ENCODE measurements around the gene ABHD4.
"Not testable (repeated sequence)": the region's sequence is repeated elsewhere in the genome, so short reads cannot be mapped to it uniquely, and the experiment has no call there.

ABHD4 gene

DNA sequence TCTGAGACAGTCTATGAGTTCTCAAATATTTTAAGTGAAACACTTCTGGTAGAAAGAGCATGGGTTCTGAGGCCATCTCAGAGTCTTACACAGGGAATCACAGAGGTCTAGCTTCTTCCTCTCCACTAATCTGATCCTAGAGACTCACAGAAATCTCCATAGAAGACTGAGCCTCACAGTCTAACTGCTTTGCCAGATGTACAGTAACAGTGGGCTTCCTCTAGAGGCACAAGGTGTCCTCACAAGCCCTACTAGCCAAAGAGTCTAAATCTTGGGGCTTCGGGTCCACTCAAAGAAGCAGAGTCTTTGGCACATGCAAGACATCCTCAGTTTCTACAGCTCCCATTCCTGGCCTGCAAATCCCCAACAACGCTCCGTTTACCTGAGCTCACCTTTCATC, 32.0 kb downstream of the ABHD4 start:
- no peak for DNase-seq

DNA sequence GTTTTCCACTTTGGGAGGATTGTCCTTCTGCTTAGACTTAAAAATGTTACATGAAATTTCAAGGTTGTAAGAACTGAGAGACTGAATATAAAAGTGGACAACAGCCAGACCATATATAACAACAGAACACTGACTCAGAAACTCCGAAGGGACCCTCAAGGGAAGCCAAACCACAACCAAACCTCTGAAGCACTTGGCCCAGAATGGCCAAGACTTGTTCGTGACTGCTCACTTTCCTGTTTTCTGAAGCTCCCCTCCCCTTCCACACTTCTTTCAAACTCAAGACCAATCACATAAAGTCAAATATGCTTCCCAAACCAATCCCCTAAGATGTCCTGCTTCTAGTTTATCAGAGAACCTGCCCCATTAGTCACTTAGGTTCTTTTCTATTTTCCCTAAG, 32.4 kb downstream of the ABHD4 start:
- DNase-seq, result no peak

GRCh38 chr14:22634233-22634900, 36.3 kb downstream of the ABHD4 start:
- no peak for DNase-seq

- DNase-seq, result not testable (repeated sequence)
Measured at GRCh38 chr14:22635980-22636379, 37.9 kb downstream of the ABHD4 start.

DNA sequence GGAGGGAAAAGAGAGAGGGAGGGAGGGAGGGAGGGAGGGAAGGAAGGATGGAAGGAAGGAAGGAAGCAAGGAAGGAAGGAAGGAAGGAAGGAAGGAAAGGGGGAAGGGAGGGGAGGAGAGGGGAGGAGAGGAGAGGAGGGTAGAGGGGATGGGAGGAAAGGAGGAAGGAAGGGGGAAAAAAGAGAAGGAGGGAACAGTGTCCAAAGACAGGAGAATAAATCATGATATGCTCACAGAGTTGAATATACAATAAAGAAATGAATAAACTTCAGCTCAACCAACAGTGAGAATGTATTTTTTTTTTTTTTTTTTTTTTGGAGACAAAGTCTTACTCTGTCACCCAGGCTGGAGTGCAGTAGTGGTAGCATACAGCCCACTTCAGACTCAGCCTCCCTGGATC, 42.1 kb downstream of the ABHD4 start:
- no peak for DNase-seq

DNA sequence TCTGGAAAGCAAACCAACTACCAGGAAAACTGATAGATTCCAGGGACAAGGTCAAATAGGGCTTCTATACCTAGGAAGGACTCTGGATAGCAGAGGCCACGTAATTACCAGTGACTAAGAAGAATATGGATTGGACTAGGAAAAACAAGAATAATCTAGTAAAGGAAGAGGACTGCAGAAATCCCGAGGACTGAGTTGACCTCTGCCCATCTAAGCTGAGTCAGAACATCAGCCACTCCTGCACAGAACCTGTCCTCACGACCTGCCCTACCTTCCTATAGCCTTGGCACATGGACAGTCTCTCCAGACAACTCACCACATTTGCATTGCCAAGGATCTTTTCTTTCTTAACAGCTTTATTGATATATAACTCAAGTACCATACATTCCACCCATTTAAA, 43.7 kb downstream of the ABHD4 start:
- no peak for DNase-seq

- DNase-seq, result no peak
Measured at GRCh38 chr14:22644305-22644635, 46.2 kb downstream of the ABHD4 start, which contains the start of gene OR6J1. TSS of gene OR6J1 (minus strand) at chr14:22644352. CDS start at chr14:22634811, 9,541 bp downstream.

DNA sequence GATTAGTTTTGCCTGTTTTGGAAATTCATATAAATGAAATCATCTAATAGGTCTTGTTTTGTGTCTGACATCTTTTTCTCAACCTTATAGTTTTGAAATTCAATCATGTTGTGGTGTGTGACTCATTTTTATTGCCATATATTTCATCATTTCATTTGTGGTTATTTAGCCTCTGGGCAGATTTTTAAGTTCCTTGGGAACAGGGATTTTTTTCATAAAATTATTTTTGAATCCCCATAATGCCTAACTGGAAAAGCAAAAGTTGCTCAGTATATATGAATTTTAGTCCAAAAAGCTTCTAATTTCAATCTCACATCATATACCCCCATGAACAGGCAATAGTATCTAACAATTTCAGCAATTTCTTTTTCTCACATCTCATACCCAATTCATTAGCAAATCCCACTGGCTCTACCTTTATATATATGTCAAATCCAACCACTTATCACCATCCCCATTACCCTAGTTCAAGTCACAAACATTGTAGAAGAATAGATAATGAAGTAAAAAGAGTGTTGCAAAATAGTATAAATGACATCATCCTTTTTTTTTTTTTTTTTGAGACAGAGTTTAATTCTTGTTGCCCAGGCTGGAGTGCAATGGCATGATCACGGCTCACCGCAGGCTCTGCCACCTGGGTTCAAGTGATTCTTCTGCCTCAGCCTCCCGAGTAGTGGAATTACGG, 48.6 kb downstream of the ABHD4 start:
- DNase-seq, result peak; percentile 58

DNA sequence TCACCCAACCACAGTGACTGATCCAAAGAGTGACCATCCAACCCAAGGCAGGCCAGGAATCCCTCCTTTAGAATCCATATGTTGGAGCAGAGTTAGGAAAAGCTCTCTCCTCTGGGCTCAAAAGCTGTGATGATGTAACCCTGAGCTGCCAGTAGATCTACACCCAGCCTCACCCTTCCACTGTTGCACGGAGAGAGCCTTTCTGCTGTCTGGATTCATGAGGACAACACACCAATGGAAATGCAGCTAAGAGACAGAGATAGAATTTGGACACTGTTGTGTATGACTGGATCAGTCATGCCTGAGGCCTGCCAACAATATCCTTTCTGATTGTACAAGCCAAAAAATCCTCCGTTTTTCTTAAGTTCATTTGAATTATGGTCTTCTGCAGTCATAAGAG, 50.4 kb downstream of the ABHD4 start:
- DNase-seq, result no peak

DNA sequence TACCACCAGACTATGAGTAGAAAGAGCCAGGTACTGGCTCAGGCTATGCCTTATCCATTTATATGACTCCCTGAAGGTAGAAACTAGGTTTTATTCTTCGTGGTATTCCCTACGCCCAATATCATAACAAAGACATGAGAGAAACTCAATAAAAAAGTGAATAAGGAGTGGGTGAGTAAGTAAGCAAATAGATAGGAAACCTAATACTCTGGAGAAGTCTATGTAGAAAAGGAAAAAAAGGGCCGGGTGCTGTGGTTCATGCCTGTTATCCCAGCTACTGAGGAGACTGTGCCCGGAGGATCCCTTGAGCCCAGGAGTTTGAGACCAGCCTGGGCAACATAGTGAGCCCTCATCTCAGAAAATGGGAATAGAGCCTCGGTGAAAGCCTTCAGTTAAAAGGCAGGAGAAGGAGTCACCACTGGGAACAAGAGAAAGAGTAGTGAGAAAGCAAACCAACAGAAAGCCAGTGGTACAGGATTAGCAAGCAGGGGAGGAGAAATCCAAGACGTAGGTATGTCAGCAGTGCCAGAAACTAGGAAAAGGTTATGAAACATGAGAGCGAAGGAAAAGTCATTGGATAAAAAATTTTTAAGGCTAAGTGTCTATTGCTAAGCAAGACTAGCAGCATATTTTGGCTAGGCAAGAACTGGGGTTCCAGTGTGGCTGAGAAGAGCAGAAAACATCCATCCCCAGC, 52.1 kb downstream of the ABHD4 start:
- no peak for DNase-seq

DNA sequence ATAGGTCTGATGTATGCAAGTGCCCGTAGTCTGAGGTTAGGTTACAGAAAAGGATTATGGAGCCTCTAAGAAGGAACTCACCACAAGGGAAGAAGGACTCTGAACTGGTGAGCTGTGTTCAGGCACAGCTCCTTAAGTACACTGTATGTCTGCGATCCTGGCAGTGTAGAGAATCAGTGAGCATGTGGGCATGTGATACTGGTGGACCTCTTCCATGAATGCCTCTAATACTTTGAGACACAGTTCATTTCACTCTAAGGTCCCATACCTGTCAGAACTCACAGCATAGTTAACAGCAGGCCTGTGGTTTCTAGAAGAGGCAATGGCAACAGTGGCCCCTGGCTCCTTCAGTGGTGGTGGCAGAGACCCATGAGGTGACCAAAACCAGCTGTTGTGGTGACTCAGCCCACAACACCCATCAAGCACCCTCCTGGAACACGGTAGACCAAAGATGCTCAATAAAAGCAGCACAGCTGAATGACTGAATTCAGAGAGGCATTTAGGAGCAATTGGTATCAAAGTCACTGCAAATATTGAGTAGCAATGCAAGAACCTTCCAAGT, 52.9 kb downstream of the ABHD4 start:
- DNase-seq, result peak; percentile 90

GRCh38 chr14:22651586-22651985, 53.5 kb downstream of the ABHD4 start:
- DNase-seq, result no peak

- DNase-seq, result peak; percentile 55
Measured at GRCh38 chr14:22653012-22653621, 55.0 kb downstream of the ABHD4 start.

DNA sequence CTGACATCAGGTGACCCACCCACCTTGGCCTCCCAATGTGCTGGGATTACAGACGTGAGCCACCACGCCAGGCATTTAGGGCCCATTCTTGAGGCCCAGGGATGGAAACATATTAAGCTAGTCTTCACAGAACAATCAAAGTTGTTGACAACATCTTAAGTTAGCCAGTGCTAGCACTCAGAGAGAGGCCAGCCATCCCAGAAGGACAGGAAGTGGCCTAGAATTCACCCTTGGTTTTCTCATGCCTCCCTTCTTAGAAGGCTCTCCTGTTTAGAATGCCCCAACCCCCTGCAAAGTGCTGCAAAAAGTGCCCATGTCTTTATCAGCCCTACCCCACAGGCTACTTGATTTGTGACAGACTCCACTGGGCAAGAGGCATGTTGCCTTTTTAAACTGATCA, 58.1 kb downstream of the ABHD4 start:
- no peak for DNase-seq

DNA sequence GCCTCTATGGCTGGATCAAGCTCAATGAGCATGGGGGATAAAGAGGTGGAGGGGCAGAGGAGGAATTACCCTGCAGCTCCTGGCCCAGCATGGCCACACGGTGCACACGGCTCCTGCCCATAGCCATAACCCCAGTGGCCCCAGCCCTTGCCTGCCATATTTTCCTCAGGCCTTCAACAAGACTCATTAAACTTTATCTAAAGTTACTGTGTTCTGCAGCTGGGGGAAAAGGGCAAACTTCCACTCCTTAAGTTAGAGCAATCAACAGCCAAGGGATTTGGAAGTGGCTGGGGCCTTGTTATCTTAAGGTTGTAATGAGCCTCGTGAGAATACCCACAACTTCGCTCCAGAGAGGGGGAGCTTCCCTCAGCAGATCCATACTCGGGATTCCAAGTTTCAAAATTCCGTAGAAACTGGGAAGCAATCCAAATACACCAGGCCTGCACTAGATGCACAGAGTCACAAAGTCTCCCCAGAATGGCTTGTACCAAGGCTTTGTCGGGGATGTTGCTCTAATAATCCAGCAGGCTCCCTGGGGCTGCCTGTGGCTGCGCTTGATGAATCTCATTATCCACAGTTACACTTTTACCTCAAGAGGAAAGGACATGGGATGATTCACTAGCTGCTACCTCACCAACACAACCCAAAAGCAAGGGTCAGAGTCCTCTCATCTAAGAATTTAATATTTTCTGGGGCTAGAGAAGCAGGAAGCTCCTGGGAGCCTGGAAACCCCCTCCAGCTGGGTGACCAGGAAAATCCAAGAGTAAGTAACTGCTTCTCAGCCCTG, 59.0 kb downstream of the ABHD4 start:
- DNase-seq, result no peak

GRCh38 chr14:22657861-22658260, 59.8 kb downstream of the ABHD4 start:
- peak; percentile 33 for DNase-seq

DNA sequence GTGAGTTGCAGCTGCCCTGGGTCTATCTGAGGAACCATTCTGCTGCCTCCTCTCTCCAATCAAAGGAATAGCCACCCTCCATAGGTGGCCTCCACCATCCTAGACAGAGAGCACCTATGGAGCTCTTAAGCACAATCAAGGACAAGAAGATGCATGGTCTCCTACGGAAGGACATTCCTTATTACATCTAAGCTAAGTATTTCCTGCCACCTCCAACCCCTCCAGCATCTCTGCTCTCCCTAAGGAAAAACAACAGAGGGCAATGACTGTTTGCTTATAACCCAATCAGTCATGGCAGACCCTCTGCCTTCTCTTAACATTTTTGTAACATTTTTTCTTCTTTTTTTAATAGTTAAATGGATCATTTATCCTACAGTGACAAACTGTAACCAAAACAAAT, 60.8 kb downstream of the ABHD4 start:
- no peak for DNase-seq

DNA sequence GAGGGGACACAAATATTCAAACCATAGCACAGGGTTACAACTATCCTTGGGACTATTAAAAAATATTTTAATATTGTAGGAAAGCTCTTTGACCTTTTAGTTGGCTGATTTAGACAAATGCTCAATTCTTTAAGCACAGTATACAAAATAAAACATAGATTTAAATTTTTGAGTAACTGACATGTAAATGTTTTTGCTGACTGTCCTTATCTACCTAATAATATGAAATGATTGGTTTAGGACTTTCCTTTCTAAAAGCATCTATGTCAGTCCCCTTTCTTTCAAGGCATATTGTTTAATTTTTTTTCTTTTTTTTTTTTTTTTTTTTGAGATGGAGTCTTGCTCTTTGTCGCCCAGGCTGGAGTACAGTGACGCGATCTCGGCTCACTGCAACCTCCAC, 62.6 kb downstream of the ABHD4 start:
- no peak for DNase-seq
